Activated T-helper 17 cell treated with anti-CD3 and anti-CD28 coated beads, Interleukin-2, amount 50 U/mL, for 72 hours (primary cell): ENCODE measurements around the gene SLC16A4. TPM values are rescaled to one million over a fixed set of nuclear protein-coding genes. Genes with fewer than 3 reads are reported as not detected.

Experiments
- ATAC-seq: fragments of 150-1000 bp; cut with Tn5 transposase; replicated peaks from 2 replicates; pipeline ENCODE4 v1.10.0; 2021; ENCODE audit warnings: mild to moderate bottlenecking, moderate library complexity
- H3K27ac Mint-ChIP-seq: one replicate; pipeline ENCODE4 v1.8.0; 2022; ENCODE audit warnings: mixed read lengths
- H3K27me3 Mint-ChIP-seq: one replicate; pipeline ENCODE4 v1.8.0; 2022; ENCODE audit warnings: mixed read lengths
- H3K36me3 Mint-ChIP-seq: one replicate; pipeline ENCODE4 v1.8.0; 2022; ENCODE audit warnings: low read depth, mild to moderate bottlenecking, mixed read lengths
- H3K4me1 Mint-ChIP-seq: one replicate; pipeline ENCODE4 v1.8.0; 2022; ENCODE audit warnings: mixed read lengths
- H3K4me3 Mint-ChIP-seq: one replicate; pipeline ENCODE4 v1.8.0; 2022; ENCODE audit warnings: mild to moderate bottlenecking, mixed read lengths
- H3K9me3 Mint-ChIP-seq: one replicate; pipeline ENCODE4 v1.8.0; 2022; ENCODE audit warnings: mixed read lengths
- total RNA-seq, 2 donors: library from RNA; stranded (reverse); gene quantifications; one replicate each; pipeline ENCODE4 v1.2.3, GENCODE V29; 2022

Gene SLC16A4
- total RNA-seq, 2 donors from 2014 or later: 0.19 to 0.58 TPM

GRCh38 chr1:110394493-110394820 is 3.6 kb upstream of the SLC16A4 start:
- Mint-ChIP-seq H3K9me3 (no peaks in the 10 kb centered on the region), H3K27ac (no peak overlapping the region), H3K27me3 (no peaks in the 10 kb centered on the region), H3K4me3 (no peak overlapping the region), H3K36me3 (peaks cover 44% of the 10 kb centered on the region), H3K4me1 (no peaks in the 10 kb centered on the region)
- ATAC-seq: no peak

- Mint-ChIP-seq H3K4me3 (no peak overlapping the region), H3K27ac (no peak overlapping the region), H3K36me3 (peaks cover 39% of the 10 kb centered on the region), H3K27me3 (no peaks in the 10 kb centered on the region), H3K4me1 (no peaks in the 10 kb centered on the region), H3K9me3 (no peaks in the 10 kb centered on the region)
- no peak for ATAC-seq
These were observed 3.1 kb upstream of the SLC16A4 start for GRCh38 chr1:110393691-110394492.

- no peak for ATAC-seq
- no peak overlapping the region for H3K27ac Mint-ChIP-seq
- H3K36me3 Mint-ChIP-seq: peaks cover 33% of the 10 kb centered on the region
- H3K27me3 Mint-ChIP-seq: no peaks in the 10 kb centered on the region
- H3K9me3 Mint-ChIP-seq: no peaks in the 10 kb centered on the region
- no peak overlapping the region for H3K4me3 Mint-ChIP-seq
- no peaks in the 10 kb centered on the region for H3K4me1 Mint-ChIP-seq
These were observed 2.5 kb upstream of the SLC16A4 start for GRCh38 chr1:110393286-110393685.

GRCh38 chr1:110390096-110390495 is 730 bp downstream of the SLC16A4 start:
- no peak overlapping the region for H3K4me3 Mint-ChIP-seq
- ATAC-seq: no peak
- peaks cover 13% of the 10 kb centered on the region for H3K36me3 Mint-ChIP-seq

GRCh38 chr1:110387048-110387754 is 3.6 kb downstream of the SLC16A4 start:
- H3K27ac Mint-ChIP-seq: peak overlapping the region; percentile 11
- ATAC-seq: peak; percentile 88
- no peak overlapping the region for H3K4me3 Mint-ChIP-seq

More at GRCh38 chr1:110390096-110390495, 730 bp downstream of the SLC16A4 start:
- Mint-ChIP-seq H3K27ac (no peak overlapping the region), H3K27me3 (no peaks in the 10 kb centered on the region), H3K4me1 (peaks cover 6% of the 10 kb centered on the region), H3K9me3 (no peaks in the 10 kb centered on the region)

GRCh38 chr1:110385369-110385768 is 5.5 kb downstream of the SLC16A4 start:
- no peaks in the 10 kb centered on the region for H3K27me3 Mint-ChIP-seq
- no peak overlapping the region for H3K4me3 Mint-ChIP-seq
- no peak overlapping the region for H3K27ac Mint-ChIP-seq
- H3K4me1 Mint-ChIP-seq: peaks cover 11% of the 10 kb centered on the region
- no peak for ATAC-seq
- H3K36me3 Mint-ChIP-seq: peaks cover 6% of the 10 kb centered on the region
- H3K9me3 Mint-ChIP-seq: no peaks in the 10 kb centered on the region

More at GRCh38 chr1:110387048-110387754, 3.6 kb downstream of the SLC16A4 start:
- Mint-ChIP-seq H3K27me3 (no peaks in the 10 kb centered on the region), H3K36me3 (no peaks in the 10 kb centered on the region), H3K4me1 (peaks cover 11% of the 10 kb centered on the region), H3K9me3 (no peaks in the 10 kb centered on the region)

GRCh38 chr1:110384581-110385321 is 6.1 kb downstream of the SLC16A4 start:
- no peak overlapping the region for H3K27ac Mint-ChIP-seq
- no peak for ATAC-seq
- H3K4me3 Mint-ChIP-seq: no peak overlapping the region
- H3K9me3 Mint-ChIP-seq: no peaks in the 10 kb centered on the region
- H3K4me1 Mint-ChIP-seq: peaks cover 11% of the 10 kb centered on the region
- H3K36me3 Mint-ChIP-seq: peaks cover 12% of the 10 kb centered on the region
- no peaks in the 10 kb centered on the region for H3K27me3 Mint-ChIP-seq

GRCh38 chr1:110383251-110383990 is 7.4 kb downstream of the SLC16A4 start:
- Mint-ChIP-seq H3K4me3 (peak overlapping the region; percentile 40), H3K4me1 (peaks cover 11% of the 10 kb centered on the region), H3K27me3 (no peaks in the 10 kb centered on the region), H3K27ac (peak overlapping the region; percentile 84), H3K36me3 (peaks cover 24% of the 10 kb centered on the region), H3K9me3 (no peaks in the 10 kb centered on the region)
- ATAC-seq: no peak

GRCh38 chr1:110380672-110381283 is 10.0 kb downstream of the SLC16A4 start:
- Mint-ChIP-seq H3K4me1 (peaks cover 5% of the 10 kb centered on the region), H3K9me3 (no peaks in the 10 kb centered on the region), H3K27ac (no peak overlapping the region), H3K36me3 (peaks cover 42% of the 10 kb centered on the region), H3K4me3 (no peak overlapping the region), H3K27me3 (no peaks in the 10 kb centered on the region)
- ATAC-seq: no peak

- peaks cover 4% of the 10 kb centered on the region for H3K4me1 Mint-ChIP-seq
- H3K27me3 Mint-ChIP-seq: no peaks in the 10 kb centered on the region
- no peak for ATAC-seq
- H3K9me3 Mint-ChIP-seq: no peaks in the 10 kb centered on the region
- no peak overlapping the region for H3K4me3 Mint-ChIP-seq
- peaks cover 74% of the 10 kb centered on the region for H3K36me3 Mint-ChIP-seq
- H3K27ac Mint-ChIP-seq: no peak overlapping the region
These were observed 15.3 kb downstream of the SLC16A4 start for GRCh38 chr1:110375490-110375889.

GRCh38 chr1:110370827-110371226 is 20.0 kb downstream of the SLC16A4 start:
- peak; percentile 100 for ATAC-seq
- H3K36me3 Mint-ChIP-seq: peaks cover 59% of the 10 kb centered on the region
- H3K4me1 Mint-ChIP-seq: peaks cover 9% of the 10 kb centered on the region
- peak overlapping the region; percentile 67 for H3K27ac Mint-ChIP-seq
- H3K4me3 Mint-ChIP-seq: no peak overlapping the region
- no peaks in the 10 kb centered on the region for H3K9me3 Mint-ChIP-seq
- H3K27me3 Mint-ChIP-seq: no peaks in the 10 kb centered on the region

GRCh38 chr1:110364221-110364620 is 26.6 kb downstream of the SLC16A4 start:
- no peak overlapping the region for H3K4me3 Mint-ChIP-seq
- ATAC-seq: no peak
- no peak overlapping the region for H3K27ac Mint-ChIP-seq
- no peaks in the 10 kb centered on the region for H3K9me3 Mint-ChIP-seq
- H3K36me3 Mint-ChIP-seq: peaks cover 64% of the 10 kb centered on the region
- peaks cover 5% of the 10 kb centered on the region for H3K4me1 Mint-ChIP-seq
- H3K27me3 Mint-ChIP-seq: no peaks in the 10 kb centered on the region

- H3K36me3 Mint-ChIP-seq: peaks cover 75% of the 10 kb centered on the region
- H3K4me3 Mint-ChIP-seq: no peak overlapping the region
- ATAC-seq: no peak
- H3K9me3 Mint-ChIP-seq: no peaks in the 10 kb centered on the region
- H3K4me1 Mint-ChIP-seq: peaks cover 5% of the 10 kb centered on the region
- H3K27ac Mint-ChIP-seq: no peak overlapping the region
- H3K27me3 Mint-ChIP-seq: no peaks in the 10 kb centered on the region
These were observed 29.0 kb downstream of the SLC16A4 start for GRCh38 chr1:110361856-110362255.

GRCh38 chr1:110360431-110360830 is 30.4 kb downstream of the SLC16A4 start:
- Mint-ChIP-seq H3K4me1 (peaks cover 10% of the 10 kb centered on the region), H3K27ac (no peak overlapping the region), H3K36me3 (peaks cover 75% of the 10 kb centered on the region), H3K9me3 (no peaks in the 10 kb centered on the region), H3K27me3 (no peaks in the 10 kb centered on the region), H3K4me3 (no peak overlapping the region)
- no peak for ATAC-seq
